Measurements from ENCODE around the gene EIF3I.

DNA sequence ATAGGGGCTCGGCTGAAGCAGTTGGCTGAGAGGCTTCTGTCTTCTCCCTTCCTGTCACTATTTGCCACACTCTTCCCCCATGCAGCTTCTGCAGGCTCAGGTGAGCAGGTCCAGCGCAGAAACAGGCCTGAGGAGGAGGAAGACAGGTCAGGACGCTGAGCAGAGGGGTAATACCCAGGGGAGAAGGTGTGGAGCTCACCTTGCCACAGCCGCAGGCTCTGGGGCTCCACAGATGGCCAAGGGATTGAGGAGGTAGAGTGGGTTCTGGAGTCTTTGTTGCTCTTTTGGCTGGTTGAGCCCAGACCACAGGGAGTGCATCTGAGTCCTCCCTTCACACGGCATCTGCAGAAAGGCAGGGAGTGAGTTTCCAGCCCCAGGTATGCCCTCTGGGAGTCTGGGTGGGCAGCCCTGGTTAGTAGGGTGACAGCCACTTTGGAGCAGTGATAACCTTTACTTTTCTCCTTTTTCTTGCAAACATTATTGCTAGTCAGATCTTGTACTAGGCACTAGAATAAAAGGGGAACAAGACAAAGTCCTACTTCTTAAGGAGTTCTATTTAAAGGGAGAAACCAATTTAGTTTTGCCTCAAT, 9.7 kb downstream of the EIF3I start:
- no peak for TF ChIP-seq EZH2 (IDR thresholded peaks at IDR 0.05; ENCODE audit: borderline replicate concordance, low read length)
- TF ChIP-seq, protein P1, sequence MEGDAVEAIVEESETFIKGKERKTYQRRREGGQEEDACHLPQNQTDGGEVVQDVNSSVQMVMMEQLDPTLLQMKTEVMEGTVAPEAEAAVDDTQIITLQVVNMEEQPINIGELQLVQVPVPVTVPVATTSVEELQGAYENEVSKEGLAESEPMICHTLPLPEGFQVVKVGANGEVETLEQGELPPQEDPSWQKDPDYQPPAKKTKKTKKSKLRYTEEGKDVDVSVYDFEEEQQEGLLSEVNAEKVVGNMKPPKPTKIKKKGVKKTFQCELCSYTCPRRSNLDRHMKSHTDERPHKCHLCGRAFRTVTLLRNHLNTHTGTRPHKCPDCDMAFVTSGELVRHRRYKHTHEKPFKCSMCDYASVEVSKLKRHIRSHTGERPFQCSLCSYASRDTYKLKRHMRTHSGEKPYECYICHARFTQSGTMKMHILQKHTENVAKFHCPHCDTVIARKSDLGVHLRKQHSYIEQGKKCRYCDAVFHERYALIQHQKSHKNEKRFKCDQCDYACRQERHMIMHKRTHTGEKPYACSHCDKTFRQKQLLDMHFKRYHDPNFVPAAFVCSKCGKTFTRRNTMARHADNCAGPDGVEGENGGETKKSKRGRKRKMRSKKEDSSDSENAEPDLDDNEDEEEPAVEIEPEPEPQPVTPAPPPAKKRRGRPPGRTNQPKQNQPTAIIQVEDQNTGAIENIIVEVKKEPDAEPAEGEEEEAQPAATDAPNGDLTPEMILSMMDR (conservative IDR thresholded peaks at IDR 0.05 in 1 of 2, IDR thresholded peaks at IDR 0.05 in 1 of 2; ENCODE audit: extremely low read depth in 1 of 2, insufficient read depth in 1 of 2, low read depth in 1 of 2, low read length in 2 of 2), result no peak

Data from mammary epithelial cell (primary cell).